ENCODE data around the gene LRRC4B.

LRRC4B gene

GRCh38 chr19:50569938-50570540, 1.8 kb upstream of the LRRC4B start:
- DNase-seq, result no peak

- no peak for DNase-seq
Measured at GRCh38 chr19:50568728-50569698, 778 bp upstream of the LRRC4B start.

- DNase-seq, result no peak
Measured at GRCh38 chr19:50567052-50567841, 988 bp downstream of the LRRC4B start.

- peak in 1 of 2 donors; percentile 19 for DNase-seq
Measured at GRCh38 chr19:50565984-50566903, 2.0 kb downstream of the LRRC4B start.

- DNase-seq, result no peak
Measured at GRCh38 chr19:50564229-50565105, 3.8 kb downstream of the LRRC4B start.

- DNase-seq, result no peak
Measured at GRCh38 chr19:50563597-50563996, 4.6 kb downstream of the LRRC4B start.

GRCh38 chr19:50562996-50563395, 5.2 kb downstream of the LRRC4B start:
- DNase-seq, result no peak

- no peak for DNase-seq
Measured at GRCh38 chr19:50562329-50562728, 5.9 kb downstream of the LRRC4B start.

- no peak for DNase-seq
Measured at GRCh38 chr19:50559636-50560035, 8.6 kb downstream of the LRRC4B start.

GRCh38 chr19:50558449-50558848, 9.8 kb downstream of the LRRC4B start:
- DNase-seq, result no peak

GRCh38 chr19:50558039-50558438, 10.2 kb downstream of the LRRC4B start:
- no peak for DNase-seq

- DNase-seq, result no peak
Measured at GRCh38 chr19:50557009-50557613, 11.1 kb downstream of the LRRC4B start.

- DNase-seq, result peak; percentile 82 to 84
Measured at GRCh38 chr19:50556282-50557008, 11.8 kb downstream of the LRRC4B start.

- no peak for DNase-seq
Measured at GRCh38 chr19:50555450-50556281, 12.6 kb downstream of the LRRC4B start.

- DNase-seq, result no peak
Measured at GRCh38 chr19:50555033-50555432, 13.2 kb downstream of the LRRC4B start.

GRCh38 chr19:50554212-50554611, 14.0 kb downstream of the LRRC4B start:
- DNase-seq, result no peak

GRCh38 chr19:50553134-50553703, 15.0 kb downstream of the LRRC4B start:
- DNase-seq, result no peak

GRCh38 chr19:50552540-50552939, 15.7 kb downstream of the LRRC4B start:
- DNase-seq, result no peak

- no peak for DNase-seq
Measured at GRCh38 chr19:50551715-50552187, 16.5 kb downstream of the LRRC4B start.
